GM21786 (cell line): ENCODE measurements around the gene COL20A1.

Source experiments
- ATAC-seq: cut with Tn5 transposase; IDR thresholded peaks from one replicate; pipeline ENCODE4 v1.9.1; 2021; ENCODE audit not compliant: unreplicated experiment

The COL20A1 gene

GRCh38 chr20:63346131-63347080, 53.4 kb downstream of the COL20A1 start:
- ATAC-seq: no peak

DNA sequence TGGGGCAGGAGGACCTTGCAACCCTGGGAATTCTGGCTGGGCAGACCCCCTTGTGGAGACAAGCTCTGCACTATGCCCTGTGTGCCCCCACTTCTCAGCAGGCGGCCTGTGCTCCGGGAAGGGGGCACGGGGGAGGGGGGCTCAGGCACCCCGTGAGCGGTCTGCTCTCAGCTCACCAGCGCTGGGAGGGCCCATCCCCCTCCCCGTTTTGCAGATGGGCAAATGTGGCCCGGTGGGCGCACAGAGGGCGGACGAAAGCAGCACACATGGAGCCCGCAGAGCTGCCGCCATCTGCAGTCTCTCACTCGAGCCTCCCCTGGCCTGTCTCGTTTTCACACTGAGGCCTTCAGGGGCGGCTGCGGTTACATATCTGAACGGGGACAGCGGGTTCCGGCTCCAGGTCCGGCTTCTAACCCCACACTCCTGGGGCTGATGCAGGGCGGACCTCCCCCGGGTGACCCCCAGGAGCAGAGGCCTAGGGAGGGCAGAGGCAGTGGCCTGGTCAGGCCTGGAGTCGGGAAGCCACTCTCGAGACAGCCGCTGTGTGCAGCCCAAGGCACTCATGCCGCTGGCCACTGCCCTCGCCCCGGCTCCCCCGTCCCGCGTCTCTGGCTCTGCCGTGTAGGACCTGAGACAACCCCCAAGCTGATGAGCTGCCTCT, 54.2 kb downstream of the COL20A1 start:
- no peak for ATAC-seq

DNA sequence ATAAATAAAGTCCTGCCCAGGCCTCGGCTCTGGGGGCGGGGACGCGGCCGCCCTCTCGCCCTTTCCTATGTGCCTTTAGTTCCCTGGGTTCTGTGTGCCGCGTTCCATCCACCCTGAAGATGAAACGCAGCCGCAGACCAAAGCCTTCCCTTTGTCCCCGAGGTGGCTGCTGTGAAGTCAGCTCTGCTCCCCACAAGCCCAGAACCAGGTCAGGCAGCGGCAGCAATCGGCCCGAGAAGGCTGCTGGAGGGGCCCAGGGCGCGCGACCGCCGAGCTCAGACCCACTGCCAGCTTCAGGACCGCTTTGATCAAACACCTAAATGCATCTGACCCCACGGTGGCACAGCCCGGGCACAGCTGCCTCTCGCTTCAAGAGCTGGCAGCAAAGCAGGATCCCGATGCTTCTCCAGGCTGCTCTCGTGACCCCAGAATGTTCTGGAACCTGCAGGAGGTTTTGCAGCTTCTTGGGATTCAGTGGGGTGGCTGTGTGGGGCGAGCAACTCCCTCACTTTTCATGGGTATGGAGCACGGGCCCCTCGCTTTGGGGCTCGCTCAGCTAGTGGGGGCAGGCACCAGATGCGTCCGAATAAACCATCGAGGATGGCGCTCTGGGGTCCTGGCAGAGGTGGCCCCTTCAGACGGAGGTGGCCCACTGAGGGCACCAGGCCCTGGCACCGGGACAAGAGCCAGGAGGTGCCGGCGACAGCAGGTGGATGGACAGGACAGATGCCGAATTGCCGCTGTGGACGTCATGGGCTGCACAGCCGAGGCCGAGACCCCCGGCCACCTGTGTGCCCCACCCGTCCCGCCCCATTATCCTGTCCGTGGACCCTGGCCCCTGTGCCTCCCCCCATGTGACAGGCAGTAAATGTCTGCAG, 55.2 kb downstream of the COL20A1 start:
- ATAC-seq: no peak

DNA sequence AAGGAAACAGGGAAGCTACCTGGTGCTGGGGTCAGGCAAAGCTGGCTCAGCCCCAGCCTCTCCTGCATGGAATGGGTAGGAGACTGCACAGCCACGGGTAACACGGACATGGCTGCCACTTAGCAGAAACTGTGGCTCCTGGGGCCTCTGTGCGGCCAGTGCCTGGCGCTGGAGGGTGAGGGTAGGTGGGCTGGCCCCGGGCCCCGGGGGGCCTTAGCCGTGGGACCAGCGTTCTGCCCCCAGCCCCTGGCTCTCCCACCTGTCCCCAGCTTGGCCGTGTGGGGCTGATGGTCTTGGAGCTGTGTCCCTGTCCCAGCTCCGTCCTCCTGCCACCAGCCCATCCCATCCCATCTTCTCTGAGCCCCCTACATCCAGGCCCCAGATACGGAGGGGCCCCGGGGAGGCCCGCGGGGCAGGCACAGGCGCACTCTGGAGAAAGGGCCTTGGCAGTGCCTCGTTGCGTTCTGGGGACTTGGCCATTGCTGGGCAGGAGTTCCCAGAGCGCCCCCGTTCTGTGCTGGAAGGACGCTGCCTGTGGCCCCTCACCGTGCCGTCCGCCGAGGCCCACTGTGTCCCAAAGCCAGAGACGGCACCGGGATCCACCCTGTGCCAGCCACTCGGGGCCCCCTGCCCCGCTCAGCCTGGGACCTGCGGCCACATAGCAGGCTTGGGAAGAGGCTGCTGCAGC, 56.0 kb downstream of the COL20A1 start:
- no peak for ATAC-seq

GRCh38 chr20:63349516-63349895, 56.5 kb downstream of the COL20A1 start:
- ATAC-seq: no peak

GRCh38 chr20:63350196-63350595, 57.2 kb downstream of the COL20A1 start:
- ATAC-seq: no peak

DNA sequence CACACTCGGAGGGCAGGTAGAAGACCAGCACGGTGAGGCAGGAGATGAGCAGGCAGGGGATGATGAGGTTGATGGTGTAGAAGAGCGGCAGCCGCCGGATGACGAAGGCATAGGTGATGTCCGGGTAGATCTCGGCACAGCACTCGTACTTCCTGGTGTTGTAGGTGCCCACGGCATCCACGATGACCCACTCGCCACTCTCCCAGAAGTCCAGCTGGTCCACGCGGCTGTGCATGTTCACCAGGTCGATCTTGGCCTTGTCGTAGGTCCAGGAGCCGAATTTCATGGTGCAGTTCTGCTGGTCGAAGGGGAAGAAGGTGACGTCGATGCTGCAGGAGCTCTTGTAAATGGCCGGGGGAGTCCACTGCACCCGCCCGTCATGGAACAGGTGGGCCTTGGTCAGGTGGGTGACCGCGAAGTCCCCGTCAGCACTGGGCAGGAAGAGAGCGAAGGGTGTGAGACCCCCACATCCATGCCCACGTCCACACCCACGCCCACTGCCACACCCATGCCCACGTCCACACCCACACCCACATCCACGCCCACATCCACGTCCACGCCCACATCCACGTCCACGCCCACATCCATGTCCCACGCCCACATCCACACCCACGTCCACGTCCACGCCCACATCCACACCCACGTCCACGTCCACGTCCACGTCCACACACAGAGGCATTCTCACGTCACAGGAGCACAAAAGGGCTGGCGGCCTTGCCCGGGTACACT, 57.8 kb downstream of the COL20A1 start:
- no peak for ATAC-seq

DNA sequence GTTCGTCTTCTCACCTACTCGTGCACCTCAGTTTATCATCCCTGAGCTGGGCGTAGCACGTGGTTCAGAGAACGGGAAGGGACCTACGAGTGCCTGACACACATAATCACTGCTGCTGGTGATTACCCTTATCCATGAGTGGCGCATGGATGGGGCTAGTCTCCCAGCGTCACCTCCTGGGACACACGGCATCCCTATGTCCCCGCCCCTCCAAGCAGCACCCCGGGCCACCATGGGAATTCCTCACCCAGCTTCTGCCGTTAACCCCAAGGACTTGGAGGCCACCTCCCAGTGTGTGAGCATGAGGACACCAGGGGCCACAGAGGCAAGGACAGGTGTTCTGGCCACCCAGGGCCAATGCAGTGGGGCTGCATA, 58.3 kb downstream of the COL20A1 start:
- ATAC-seq: no peak

DNA sequence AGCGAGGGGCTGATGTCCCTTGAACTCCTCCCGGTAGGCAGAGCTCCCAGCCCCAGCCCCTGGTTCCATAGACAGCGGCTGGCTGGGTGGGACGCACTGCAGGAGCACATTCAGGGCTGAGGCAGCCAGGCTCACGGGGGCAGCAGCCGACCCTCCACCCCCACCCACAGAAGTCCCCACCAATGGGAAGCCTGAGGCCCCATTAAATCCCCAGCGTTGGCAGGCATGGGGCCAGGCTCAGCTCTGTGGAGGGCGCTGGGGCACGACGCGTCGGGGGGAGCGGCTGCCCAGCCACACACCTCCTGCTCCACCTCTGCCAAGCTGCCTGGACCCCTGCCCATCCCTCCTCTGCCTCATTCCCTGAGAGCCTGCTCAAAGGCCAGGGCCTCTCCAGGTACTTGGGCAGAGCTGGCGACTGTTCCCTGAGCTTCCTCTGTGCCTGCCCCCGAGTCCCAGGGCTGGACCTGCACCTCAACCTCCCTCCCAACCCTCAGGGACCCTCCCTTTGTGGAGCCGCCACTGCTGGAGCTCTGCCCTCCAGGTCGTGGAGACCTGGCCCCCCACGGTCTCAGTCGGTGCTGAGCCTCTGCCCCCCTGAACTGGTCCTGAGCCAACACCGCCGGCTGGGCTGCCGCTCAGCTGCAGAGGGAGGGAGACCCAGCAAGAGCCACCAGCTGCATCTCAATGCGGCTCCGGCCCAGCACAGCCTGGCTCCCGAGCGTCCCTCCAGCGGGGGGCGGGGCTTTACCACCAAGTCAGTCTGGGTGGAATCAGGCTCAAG, 59.0 kb downstream of the COL20A1 start:
- no peak for ATAC-seq

GRCh38 chr20:63352811-63353221, 59.8 kb downstream of the COL20A1 start:
- ATAC-seq: no peak

DNA sequence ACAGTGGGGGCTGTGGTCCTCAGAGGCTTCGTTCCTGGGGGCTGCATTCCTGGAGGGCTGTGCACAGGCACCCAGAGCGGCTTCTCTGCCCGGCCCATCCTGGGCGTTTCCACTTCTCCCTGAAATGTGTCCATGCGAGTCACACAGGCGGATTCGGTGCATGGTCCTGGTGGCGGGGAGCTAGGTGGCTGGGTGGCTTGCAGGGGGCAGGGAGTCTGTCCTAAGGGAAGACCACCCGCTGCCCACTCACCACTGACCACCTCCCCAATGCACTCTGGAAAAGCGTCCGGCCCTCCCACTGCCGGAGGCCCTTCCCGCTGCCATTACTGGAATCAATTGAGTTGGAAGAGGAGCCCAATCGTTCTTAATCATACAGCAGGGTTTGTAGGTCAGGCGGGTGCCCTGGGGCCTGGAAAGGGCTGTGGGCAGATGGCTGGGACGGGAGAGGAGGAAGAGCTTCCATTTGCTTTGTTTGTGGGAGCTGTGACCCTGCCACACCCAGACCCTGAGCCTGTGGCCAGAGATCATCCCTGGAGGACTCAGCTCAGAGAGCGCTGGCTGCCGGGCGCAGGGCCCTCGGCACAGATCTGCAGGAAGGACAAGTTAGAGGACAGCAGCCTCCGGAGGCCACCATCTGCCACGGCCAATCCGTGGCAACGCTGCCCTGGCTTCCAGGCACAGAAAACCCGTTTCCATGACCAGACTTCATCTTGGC, 61.8 kb downstream of the COL20A1 start:
- no peak for ATAC-seq

DNA sequence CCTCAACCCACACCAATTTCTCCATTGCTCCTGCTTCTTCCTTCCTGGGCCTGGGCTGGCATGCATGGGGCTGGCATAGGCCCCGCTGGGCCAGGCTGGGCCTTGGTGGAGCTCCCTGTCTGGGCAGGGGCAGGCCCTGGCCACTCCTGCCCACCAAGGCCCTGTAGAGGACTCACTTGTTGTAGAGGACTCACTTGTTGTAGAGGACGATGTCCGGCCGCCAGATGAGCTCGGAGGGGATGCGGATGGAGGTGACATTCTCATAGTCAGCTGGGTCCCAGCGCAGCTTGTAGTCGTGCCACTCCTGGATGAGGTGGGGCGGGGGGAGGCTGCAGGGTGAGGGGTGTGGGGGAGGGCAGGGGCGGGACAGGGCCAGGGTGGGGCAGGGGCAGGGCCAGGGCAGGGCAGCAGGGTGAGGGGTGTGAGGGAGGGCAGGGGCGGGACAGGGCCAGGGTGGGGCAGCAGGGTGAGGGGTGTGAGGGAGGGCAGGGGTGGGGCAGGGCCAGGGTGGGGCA, 62.9 kb downstream of the COL20A1 start:
- ATAC-seq: no peak

- no peak for ATAC-seq
Observed at GRCh38 chr20:63356511-63356910, 63.5 kb downstream of the COL20A1 start.

DNA sequence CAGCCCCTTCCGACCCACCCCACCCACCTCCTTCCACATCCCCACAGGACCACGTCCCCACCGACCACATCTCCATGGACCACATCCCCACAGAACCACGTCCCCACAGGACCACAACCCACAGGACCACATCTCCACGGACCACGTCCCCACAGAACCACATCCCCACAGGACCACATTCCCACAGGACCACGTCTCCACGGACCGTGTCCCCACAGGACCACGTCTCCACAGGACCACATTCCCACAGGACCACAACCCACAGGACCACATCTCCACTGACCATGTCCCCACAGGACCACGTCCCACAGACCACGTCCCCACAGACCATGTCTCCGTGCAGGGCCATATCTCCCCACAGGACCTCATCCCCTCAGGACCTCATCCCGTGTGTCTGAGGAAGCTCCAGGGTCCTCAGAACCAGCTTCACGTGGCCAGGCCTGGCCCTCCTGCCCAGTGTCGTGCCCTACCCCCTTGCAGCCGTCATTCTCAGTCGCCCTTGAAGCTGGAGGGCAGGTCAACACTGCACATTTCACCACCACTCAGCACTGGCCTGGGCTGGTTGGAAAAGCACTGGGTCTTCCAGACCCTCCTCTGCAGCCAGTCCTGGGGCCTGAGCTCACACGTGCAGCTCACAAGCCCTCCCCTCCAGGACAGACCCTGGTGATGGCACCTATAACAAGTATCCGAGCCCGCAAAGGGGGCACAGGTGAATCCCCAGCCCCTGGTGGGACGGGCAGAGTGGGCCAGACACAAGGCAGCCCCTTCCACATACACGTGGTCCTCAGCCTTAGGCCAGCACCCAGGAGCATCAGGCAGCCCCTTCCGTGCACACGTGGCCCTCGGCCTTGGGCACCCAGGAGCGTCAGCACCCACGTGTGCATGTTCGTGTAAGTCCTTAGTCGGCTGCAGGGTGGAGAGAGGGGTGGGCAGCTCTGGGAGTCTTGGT, 64.2 kb downstream of the COL20A1 start:
- no peak for ATAC-seq

- no peak for ATAC-seq
Observed at GRCh38 chr20:63357921-63358905, 65.2 kb downstream of the COL20A1 start.
